K562 (cell line): ENCODE measurements around the gene MOB3B. TPM values are rescaled to one million over a fixed set of nuclear protein-coding genes. Genes with fewer than 3 reads are reported as not detected.

Source experiments
- BHLHE40 ChIP-seq: IDR thresholded peaks from 2 replicates; pipeline ENCODE4 v1.6.1; 2011; ENCODE audit warnings: low read length, improper control_type of control experiment
- BRF1 ChIP-seq: IDR thresholded peaks from 3 replicates; pipeline ENCODE4 v1.6.1; 2011; ENCODE audit warnings: borderline replicate concordance, mild to moderate bottlenecking; ENCODE audit not compliant: insufficient read length; ENCODE audit errors: extremely low read depth
- CHD4 ChIP-seq: fragments of 200-600 bp; sonication (generic); IDR thresholded peaks from 3 replicates; pipeline ENCODE4 v1.6.1; 2012; ENCODE audit warnings: low read depth, mild to moderate bottlenecking, mixed read lengths, low read length, inconsistent platforms; ENCODE audit not compliant: insufficient read depth, insufficient replicate concordance, poor library complexity, severe bottlenecking
- COPS2 ChIP-seq: fragments of 450-650 bp; conservative IDR thresholded peaks from 2 replicates; pipeline ENCODE4 v1.6.1; 2016; ENCODE audit warnings: mild to moderate bottlenecking, moderate library complexity
- EP300 ChIP-seq: IDR thresholded peaks from 2 replicates; pipeline ENCODE4 v1.6.1; 2012; ENCODE audit warnings: low read length, improper control_type of control experiment
- FOSL1 ChIP-seq: fragments of 200-800 bp; sonication (Bioruptor generic); conservative IDR thresholded peaks from 2 replicates; pipeline ENCODE4 v1.6.1; 2016; ENCODE audit warnings: missing genetic modification characterization, missing compliant biosample characterization
- GABPB1 ChIP-seq: sonication (generic); formaldehyde crosslinking; IDR thresholded peaks from 2 replicates; pipeline ENCODE4 v1.8.0; 2022; ENCODE audit warnings: mild to moderate bottlenecking, missing genetic modification reagents
- L3MBTL2 ChIP-seq: fragments of 450-650 bp; IDR thresholded peaks from 2 replicates; pipeline ENCODE4 v1.6.1; 2016; ENCODE audit warnings: mild to moderate bottlenecking, moderate library complexity
- MAFF ChIP-seq: IDR thresholded peaks from 2 replicates; pipeline ENCODE4 v1.6.1; 2012; ENCODE audit warnings: low read length, improper control_type of control experiment
- NUFIP1 ChIP-seq: fragments of 450-650 bp; IDR thresholded peaks from 2 replicates; pipeline ENCODE4 v1.6.1; 2018; ENCODE audit not compliant: partially characterized antibody
- POLR2H ChIP-seq: IDR thresholded peaks from 2 replicates; pipeline ENCODE4 v1.6.1; 2016; ENCODE audit warnings: missing genetic modification characterization, low read depth, mild to moderate bottlenecking, control low read depth, missing compliant biosample characterization, moderate library complexity
- PTTG1 ChIP-seq: fragments of 450-650 bp; IDR thresholded peaks from 2 replicates; pipeline ENCODE4 v1.6.1; 2016; ENCODE audit warnings: low read depth, mild to moderate bottlenecking, missing genetic modification characterization, missing compliant biosample characterization
- RAD51 ChIP-seq: fragments of 450-650 bp; IDR thresholded peaks from 2 replicates; pipeline ENCODE4 v1.7.1; 2016; ENCODE audit warnings: low read depth, mild to moderate bottlenecking, borderline replicate concordance
- SMARCB1 ChIP-seq: IDR thresholded peaks from 2 replicates; pipeline ENCODE4 v1.6.1; 2011; ENCODE audit warnings: improper control_type of control experiment, low read depth; ENCODE audit not compliant: insufficient read length
- TAF9B ChIP-seq: fragments of 450-650 bp; IDR thresholded peaks from 2 replicates; pipeline ENCODE4 v1.6.1; 2018; ENCODE audit warnings: mild to moderate bottlenecking; ENCODE audit not compliant: partially characterized antibody
- TCFL5 ChIP-seq: fragments of 250-450 bp; sonication (Bioruptor Pico); conservative IDR thresholded peaks from 2 replicates; pipeline ENCODE4 v1.6.1; 2021; ENCODE audit warnings: mild to moderate bottlenecking, moderate library complexity, matching md5 sums
- ZNF184 ChIP-seq: sonication (generic); formaldehyde crosslinking; IDR thresholded peaks from 2 replicates; pipeline ENCODE4 v1.5.0; 2020; ENCODE audit warnings: missing genetic modification reagents
- ZNF239 ChIP-seq: fragments of 250-450 bp; sonication (Bioruptor Pico); IDR thresholded peaks from 2 replicates; pipeline ENCODE4 v1.4.0; 2020; ENCODE audit warnings: mild to moderate bottlenecking
- ZNF274 ChIP-seq: IDR thresholded peaks from 2 replicates; pipeline ENCODE4 v1.6.1; 2011; ENCODE audit warnings: low read depth, mild to moderate bottlenecking, low read length, moderate library complexity, borderline replicate concordance
- polyA plus RNA-seq, 8 experiments: library from polyadenylated mRNA; depleted of rRNA in 4 of 8; stranded (reverse) in 5 of 8; unstranded in 3 of 8; fragments of >200 nt; fragmentation: Nextera tagmentation in 2 of 8; fragmentation: Illumina TruSeq in 1 of 8; extraction: Ambion mirVana in 2 of 8; extraction: Trizol in 1 of 8; gene quantifications; 2 replicates each; pipeline versions ENCODE4 v1.2.1 to v1.2.3, GENCODE V29; 2011 to 2014; ENCODE audit warnings: inconsistent platforms in 1 of 8, missing spikeins in 1 of 8
- total RNA-seq, 7 experiments: library from RNA; depleted of rRNA in 6 of 7; stranded (reverse); fragments of >200 nt in 6 of 7; fragmentation: Illumina TruSeq in 2 of 7; extraction: Trizol in 2 of 7; gene quantifications; 2 replicates each; pipeline versions ENCODE4 v1.2.1 to v1.2.3, GENCODE V29; 2011 to 2021; ENCODE audit warnings: low replicate concordance in 1 of 7
- TF ChIP-seq, protein P1 (sequence below): sonication (generic); formaldehyde crosslinking; IDR thresholded peaks from 2 replicates; pipeline ENCODE4 v1.8.0; 2022; ENCODE audit warnings: missing genetic modification reagents, mild to moderate bottlenecking, moderate library complexity, borderline replicate concordance
- TF ChIP-seq, protein P2 (sequence below), 2 experiments: fragments of 450-650 bp in 1 of 2; sonication (generic) in 1 of 2; formaldehyde crosslinking in 1 of 2; IDR thresholded peaks in 1 of 2; conservative IDR thresholded peaks in 1 of 2; 2 replicates each; pipeline versions ENCODE4 v1.6.1 to v1.8.1; 2016 to 2023; ENCODE audit warnings: mild to moderate bottlenecking in 2 of 2, moderate library complexity in 2 of 2, inconsistent platforms in 1 of 2, missing genetic modification reagents in 1 of 2
- TF ChIP-seq, protein P3 (sequence below): fragments of 150-350 bp; conservative IDR thresholded peaks from 2 replicates; pipeline ENCODE4 v1.6.1; 2014; ENCODE audit warnings: low read length
- TF ChIP-seq, protein P4 (sequence below): IDR thresholded peaks from 2 replicates; pipeline ENCODE4 v1.6.1; 2012; ENCODE audit warnings: low read depth, low read length, improper control_type of control experiment, borderline replicate concordance

Gene MOB3B
- total and polyA plus RNA-seq, 9 of the 15 experiments (the other 6 are each of a cell fraction or from before 2014, with no cell fraction given) = 3.6 to 12.8 (median 7.2) TPM

DNA sequence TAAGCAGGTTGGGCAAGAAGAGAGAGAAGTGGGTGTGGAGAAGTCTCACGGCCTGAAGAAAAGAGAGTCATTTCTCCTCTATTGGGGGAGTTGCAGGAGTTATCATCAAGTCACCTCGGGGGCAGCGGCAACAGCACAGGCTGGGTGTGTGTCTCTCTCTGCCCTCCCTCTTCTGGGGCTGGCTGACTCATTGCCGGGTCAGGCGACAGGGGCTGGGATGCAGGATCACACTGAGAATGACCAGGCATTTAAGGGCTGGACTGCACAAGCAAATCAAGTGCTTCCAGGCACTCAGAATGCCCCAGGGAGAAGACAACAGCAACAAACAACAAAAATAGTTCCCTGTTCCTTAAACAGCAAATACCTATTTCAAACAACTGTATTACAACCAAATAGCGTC, 226.4 kb downstream of the MOB3B start (continued):
- TF ChIP-seq, protein P1, sequence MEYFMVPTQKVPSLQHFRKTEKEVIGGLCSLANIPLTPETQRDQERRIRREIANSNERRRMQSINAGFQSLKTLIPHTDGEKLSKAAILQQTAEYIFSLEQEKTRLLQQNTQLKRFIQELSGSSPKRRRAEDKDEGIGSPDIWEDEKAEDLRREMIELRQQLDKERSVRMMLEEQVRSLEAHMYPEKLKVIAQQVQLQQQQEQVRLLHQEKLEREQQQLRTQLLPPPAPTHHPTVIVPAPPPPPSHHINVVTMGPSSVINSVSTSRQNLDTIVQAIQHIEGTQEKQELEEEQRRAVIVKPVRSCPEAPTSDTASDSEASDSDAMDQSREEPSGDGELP (CRISPR knock-in tag) = no peak
- no peak for TF ChIP-seq POLR2H (tag)
- TF ChIP-seq CHD4 = no peak
- TF ChIP-seq, protein P2, sequence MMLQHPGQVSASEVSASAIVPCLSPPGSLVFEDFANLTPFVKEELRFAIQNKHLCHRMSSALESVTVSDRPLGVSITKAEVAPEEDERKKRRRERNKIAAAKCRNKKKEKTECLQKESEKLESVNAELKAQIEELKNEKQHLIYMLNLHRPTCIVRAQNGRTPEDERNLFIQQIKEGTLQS (IDR thresholded peaks at IDR 0.05) = peak; percentile 74
- TF ChIP-seq, protein P2 (CRISPR knock-in tag; conservative IDR thresholded peaks at IDR 0.05) = no peak
- no peak for TF ChIP-seq GABPB1 (CRISPR knock-in tag)
- TF ChIP-seq COPS2 = no peak
- no peak for TF ChIP-seq SMARCB1
- no peak for TF ChIP-seq EP300
- peak; percentile 23; the same call in 1 of the 2 replicates for TF ChIP-seq L3MBTL2
- TF ChIP-seq ZNF184 (CRISPR knock-in tag) = no peak
- TF ChIP-seq FOSL1 = peak; percentile 72
- TF ChIP-seq BRF1 = no peak
- no peak for TF ChIP-seq RAD51
- TF ChIP-seq TCFL5 = no peak
- peak; percentile 69 for TF ChIP-seq BHLHE40
- TF ChIP-seq NUFIP1 = no peak
- TF ChIP-seq TAF9B = peak; percentile 14
- TF ChIP-seq, protein P3, sequence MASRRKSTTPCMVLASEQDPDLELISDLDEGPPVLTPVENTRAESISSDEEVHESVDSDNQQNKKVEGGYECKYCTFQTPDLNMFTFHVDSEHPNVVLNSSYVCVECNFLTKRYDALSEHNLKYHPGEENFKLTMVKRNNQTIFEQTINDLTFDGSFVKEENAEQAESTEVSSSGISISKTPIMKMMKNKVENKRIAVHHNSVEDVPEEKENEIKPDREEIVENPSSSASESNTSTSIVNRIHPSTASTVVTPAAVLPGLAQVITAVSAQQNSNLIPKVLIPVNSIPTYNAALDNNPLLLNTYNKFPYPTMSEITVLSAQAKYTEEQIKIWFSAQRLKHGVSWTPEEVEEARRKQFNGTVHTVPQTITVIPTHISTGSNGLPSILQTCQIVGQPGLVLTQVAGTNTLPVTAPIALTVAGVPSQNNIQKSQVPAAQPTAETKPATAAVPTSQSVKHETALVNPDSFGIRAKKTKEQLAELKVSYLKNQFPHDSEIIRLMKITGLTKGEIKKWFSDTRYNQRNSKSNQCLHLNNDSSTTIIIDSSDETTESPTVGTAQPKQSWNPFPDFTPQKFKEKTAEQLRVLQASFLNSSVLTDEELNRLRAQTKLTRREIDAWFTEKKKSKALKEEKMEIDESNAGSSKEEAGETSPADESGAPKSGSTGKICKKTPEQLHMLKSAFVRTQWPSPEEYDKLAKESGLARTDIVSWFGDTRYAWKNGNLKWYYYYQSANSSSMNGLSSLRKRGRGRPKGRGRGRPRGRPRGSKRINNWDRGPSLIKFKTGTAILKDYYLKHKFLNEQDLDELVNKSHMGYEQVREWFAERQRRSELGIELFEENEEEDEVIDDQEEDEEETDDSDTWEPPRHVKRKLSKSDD = no peak
- TF ChIP-seq ZNF239 (CRISPR knock-in tag) = no peak
- no peak for TF ChIP-seq ZNF274
- TF ChIP-seq MAFF = peak; percentile 24; the same call in 1 of the 2 replicates
- no peak for TF ChIP-seq PTTG1
- TF ChIP-seq, protein P4, sequence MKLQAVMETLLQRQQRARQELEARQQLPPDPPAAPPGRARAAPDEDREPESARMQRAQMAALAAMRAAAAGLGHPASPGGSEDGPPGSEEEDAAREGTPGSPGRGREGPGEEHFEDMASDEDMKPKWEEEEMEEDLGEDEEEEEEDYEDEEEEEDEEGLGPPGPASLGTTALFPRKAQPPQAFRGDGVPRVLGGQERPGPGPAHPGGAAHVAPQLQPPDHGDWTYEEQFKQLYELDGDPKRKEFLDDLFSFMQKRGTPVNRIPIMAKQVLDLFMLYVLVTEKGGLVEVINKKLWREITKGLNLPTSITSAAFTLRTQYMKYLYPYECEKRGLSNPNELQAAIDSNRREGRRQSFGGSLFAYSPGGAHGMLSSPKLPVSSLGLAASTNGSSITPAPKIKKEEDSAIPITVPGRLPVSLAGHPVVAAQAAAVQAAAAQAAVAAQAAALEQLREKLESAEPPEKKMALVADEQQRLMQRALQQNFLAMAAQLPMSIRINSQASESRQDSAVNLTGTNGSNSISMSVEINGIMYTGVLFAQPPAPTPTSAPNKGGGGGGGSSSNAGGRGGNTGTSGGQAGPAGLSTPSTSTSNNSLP = no peak
